Activated CD8-positive, alpha-beta memory T cell treated with anti-CD3 and anti-CD28 coated beads, Interleukin-2, amount 50 U/mL, for 24 hours (primary cell): ENCODE measurements around the gene ARL8B.
"Not testable (repeated sequence)": the region's sequence is repeated elsewhere in the genome, so short reads cannot be mapped to it uniquely, and the experiment has no call there.

Source experiments
- DNase-seq: peaks from one replicate; pipeline ENCODE4 v3.0.0-alpha.2; 2020; ENCODE audit errors: extremely low read depth

Gene ARL8B

GRCh38 chr3:5112043-5112442 lies 10.0 kb upstream of the ARL8B start:
- DNase-seq, result no peak

- not testable (repeated sequence) for DNase-seq
Observed at GRCh38 chr3:5113726-5114125, 8.4 kb upstream of the ARL8B start.

- DNase-seq, result no peak
Observed at GRCh38 chr3:5115506-5116162, 6.5 kb upstream of the ARL8B start.

GRCh38 chr3:5116538-5116937 lies 5.6 kb upstream of the ARL8B start:
- no peak for DNase-seq

GRCh38 chr3:5120446-5120845 lies 1.6 kb upstream of the ARL8B start:
- no peak for DNase-seq

- no peak for DNase-seq
Observed at GRCh38 chr3:5122741-5123706, 932 bp downstream of the ARL8B start.

- no peak for DNase-seq
Observed at GRCh38 chr3:5123937-5124336, 1.8 kb downstream of the ARL8B start.

GRCh38 chr3:5126586-5126985 lies 4.5 kb downstream of the ARL8B start:
- DNase-seq, result no peak

- no peak for DNase-seq
Observed at GRCh38 chr3:5128849-5129248, 6.8 kb downstream of the ARL8B start.

- no peak for DNase-seq
Observed at GRCh38 chr3:5133239-5134018, 11.3 kb downstream of the ARL8B start.

- DNase-seq, result no peak
Observed at GRCh38 chr3:5134019-5134391, 11.9 kb downstream of the ARL8B start.

GRCh38 chr3:5134499-5134898 lies 12.4 kb downstream of the ARL8B start:
- no peak for DNase-seq

- no peak for DNase-seq
Observed at GRCh38 chr3:5136211-5136918, 14.3 kb downstream of the ARL8B start.

GRCh38 chr3:5136919-5137429 lies 14.9 kb downstream of the ARL8B start:
- DNase-seq, result no peak

- no peak for DNase-seq
Observed at GRCh38 chr3:5138214-5138981, 16.3 kb downstream of the ARL8B start.

GRCh38 chr3:5140230-5140621 lies 18.1 kb downstream of the ARL8B start:
- no peak for DNase-seq

GRCh38 chr3:5140839-5141238 lies 18.7 kb downstream of the ARL8B start:
- no peak for DNase-seq

- no peak for DNase-seq
Observed at GRCh38 chr3:5141760-5142159, 19.7 kb downstream of the ARL8B start.

- no peak for DNase-seq
Observed at GRCh38 chr3:5143464-5143863, 21.4 kb downstream of the ARL8B start.

GRCh38 chr3:5144316-5144994 lies 22.4 kb downstream of the ARL8B start:
- DNase-seq, result no peak
